ENCODE results near the gene TSPAN14.
"Not testable (repeated sequence)": the region's sequence is repeated elsewhere in the genome, so short reads cannot be mapped to it uniquely, and the experiment has no call there.

TSPAN14 gene

GRCh38 chr10:80472234-80473095, 18.4 kb downstream of the TSPAN14 start:
- peak; percentile 54 for DNase-seq

DNA sequence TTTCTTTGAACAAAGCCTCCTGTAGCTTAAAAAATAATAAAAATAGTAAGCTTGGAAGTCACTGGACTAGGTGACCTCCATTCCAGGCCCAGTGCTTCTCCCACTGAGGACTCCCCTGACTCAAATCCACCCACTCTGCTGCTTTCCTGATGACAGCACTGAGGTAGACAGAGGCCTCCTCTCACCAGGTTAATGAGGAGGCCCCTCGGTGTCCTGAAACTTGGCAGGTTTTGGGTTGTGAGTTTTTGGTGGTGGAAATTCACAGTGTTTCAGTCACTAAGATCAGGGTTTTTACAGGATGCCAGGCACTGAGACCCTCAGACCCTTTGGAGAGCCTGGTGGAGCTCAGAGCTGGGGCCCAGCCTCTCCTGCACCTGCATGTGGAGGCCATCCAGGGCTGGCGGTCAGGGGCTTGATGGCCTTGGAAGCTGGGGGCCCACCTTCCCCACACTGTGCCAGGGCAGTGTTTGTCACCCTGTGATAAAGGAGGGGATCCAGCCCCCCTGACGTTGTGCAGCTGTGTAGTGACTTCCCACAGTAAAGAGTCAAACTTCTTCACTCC, 19.1 kb downstream of the TSPAN14 start:
- DNase-seq = peak; percentile 68

DNA sequence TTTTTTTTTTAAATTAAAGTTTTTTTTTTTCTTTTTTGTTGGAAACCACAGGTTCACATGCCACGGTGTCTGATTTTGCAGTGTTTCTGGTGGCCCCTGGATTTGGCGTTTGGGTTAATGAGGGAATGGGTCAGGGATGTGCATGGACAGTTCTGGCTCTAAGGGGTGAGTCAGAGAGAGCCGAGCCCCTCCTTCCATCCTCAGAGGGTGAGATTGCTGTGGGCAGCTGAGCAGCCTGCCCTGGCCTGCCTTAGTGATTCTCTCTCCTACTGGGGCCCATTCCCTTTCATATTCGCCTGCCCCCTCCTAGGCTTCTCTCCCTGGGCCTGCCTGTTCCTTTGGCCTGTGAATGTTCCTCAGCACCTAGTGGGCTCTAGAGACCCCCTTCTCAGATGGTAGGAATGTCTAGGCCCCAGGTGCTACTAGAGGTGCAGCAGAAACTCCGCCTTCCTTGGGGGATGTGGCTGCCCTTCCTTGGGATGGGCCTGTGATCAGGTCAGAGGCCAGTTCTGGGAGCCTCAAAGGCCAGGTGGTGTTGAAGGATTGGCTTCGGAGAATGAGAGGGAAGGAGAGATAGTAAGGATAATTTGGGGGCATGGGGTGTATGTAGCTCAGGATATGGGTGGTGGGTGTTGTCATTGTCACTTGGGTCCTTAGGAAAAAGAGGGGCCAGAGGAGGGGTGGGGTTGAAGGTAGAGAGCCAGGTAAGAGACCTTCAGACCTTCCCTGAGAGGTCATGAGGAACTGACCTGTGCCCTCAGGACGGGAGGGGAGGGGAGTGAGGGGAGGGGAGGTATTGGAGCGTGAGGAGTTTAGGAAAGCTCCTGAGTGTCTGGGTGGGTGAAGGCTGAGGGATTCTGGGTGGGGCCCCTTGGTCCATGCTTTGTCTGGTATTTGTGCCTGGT, 19.8 kb downstream of the TSPAN14 start:
- peak; percentile 59 for DNase-seq

- DNase-seq = peak; percentile 49
Observed at GRCh38 chr10:80474597-80474910, 20.4 kb downstream of the TSPAN14 start.

- peak; percentile 55 for DNase-seq
Observed at GRCh38 chr10:80474941-80475340, 20.8 kb downstream of the TSPAN14 start.

- peak; percentile 52 for DNase-seq
Observed at GRCh38 chr10:80475641-80476040, 21.5 kb downstream of the TSPAN14 start.

GRCh38 chr10:80476685-80477084, 22.6 kb downstream of the TSPAN14 start:
- peak; percentile 47 for DNase-seq

GRCh38 chr10:80477813-80478212, 23.7 kb downstream of the TSPAN14 start:
- DNase-seq = peak; percentile 50

- DNase-seq = not testable (repeated sequence)
Observed at GRCh38 chr10:80480373-80480772, 26.3 kb downstream of the TSPAN14 start.

GRCh38 chr10:80480852-80481251, 26.7 kb downstream of the TSPAN14 start:
- DNase-seq = peak; percentile 24

DNA sequence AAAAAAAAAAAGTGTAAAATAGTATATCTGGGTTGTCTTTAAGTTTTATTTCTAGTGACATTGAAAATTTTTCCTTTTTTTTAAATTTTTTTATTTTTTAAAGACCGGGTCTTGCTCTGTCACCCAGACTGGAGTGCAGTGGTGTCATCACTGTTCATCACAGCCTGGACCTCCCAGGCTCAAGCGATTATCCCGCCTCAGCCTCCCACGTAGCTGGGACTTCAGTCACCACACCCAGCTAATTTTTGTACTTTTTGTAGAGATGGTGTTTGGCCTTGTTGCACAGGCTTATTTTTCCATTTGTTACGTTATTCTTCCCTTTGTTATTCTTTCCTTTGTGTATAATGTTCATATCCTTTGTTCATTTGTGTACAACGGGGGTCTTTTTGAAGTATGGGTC, 30.1 kb downstream of the TSPAN14 start:
- DNase-seq = no peak

DNA sequence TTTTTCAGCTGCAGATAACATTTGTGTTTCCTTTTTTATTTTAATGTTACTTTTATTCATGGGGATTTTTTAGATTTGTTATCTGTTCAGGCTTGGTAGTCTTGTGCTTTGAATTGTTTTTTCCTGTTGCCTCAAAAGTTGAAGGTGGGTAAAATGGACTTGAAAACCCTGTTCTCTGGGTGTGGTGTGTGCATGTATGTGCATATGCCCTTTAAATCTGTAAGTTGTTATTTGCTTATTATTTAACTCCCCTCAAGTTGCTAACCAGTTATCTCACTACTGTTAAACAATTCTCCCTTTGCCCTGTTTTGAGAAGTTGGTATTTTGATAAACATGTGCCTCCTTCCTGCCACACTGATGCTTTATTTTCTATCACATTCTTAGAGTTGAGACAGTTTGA, 30.6 kb downstream of the TSPAN14 start:
- DNase-seq = no peak

DNA sequence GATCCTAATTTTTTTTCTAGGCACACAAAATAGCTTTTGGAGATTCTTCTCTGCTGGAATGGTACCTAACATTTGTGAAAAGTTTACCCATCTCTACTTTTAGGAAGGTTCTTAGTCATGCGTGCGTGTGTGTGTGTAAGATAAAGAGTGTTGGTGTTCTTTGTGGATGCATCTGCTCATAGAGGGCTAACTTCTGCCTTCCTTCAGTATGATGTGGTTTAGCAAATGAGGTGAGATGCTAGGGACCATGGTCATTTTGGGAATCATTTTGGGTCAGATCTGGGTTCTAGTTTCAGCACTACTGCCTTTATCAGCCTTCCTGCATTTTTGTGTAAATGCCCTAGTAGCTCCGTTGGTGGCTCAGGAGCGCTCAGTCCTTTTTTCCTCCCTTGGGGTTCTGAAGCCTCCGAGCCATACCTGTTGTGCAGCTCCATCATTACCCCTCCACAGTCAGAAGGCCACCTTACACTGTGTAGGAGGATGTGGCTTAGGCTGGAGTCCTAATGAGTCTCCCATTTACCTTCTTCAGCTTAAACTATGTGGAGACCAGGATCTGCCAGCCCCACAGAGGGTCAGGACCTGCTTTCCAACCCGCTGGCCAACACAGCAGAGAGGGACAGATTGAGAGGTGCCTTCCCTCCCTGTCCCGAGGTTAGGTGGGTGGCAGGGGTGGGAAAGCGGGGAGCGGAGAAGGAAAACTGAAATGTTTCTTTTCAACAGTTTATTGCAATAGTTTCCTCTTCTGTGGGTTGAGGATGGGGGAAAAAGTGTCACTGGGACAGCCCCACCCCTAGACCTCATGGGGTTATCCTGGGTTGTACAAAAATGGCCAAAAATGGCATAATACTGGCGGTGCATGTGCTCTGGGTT, 31.2 kb downstream of the TSPAN14 start:
- peak; percentile 72 for DNase-seq

DNA sequence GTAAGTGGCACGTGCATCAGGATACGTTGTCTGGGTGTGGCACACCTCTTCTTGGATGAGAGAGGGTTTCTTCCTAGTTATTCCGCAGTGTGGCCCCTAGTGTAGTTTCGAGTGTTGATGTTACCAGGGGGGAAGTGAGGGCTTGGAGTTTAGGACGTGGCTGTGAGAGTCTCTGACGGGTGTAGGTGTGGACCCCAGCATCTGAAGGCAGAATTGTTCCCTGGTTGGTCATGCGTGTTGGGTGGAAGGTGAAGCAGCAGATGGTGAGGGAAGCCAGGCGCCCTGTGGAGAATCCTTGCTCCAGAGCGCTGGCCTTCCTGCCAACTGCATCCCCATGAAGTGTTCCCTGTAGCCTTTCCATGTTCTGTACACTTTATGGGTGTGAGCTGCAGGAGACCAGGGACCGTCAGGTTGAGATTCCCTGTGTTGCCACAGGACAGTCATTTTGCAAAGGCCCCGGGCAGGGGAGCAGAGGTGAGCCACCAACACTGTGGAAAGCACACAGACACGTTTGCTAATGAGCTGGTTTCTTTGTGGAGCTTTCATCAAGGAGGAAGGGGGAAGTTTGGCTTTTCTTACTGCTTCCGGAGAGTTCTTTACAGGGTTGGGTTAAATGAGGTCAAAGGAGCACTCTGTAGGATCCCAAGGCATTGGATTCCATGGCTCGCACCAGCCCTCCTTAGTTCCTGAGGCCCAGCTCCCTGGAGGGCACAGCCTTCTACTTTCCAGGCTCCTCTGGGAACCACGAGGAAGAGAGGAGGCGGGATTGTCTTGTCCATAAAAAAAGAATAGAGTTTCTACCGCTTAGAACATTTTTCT, 32.0 kb downstream of the TSPAN14 start:
- DNase-seq = no peak

- DNase-seq = no peak
Observed at GRCh38 chr10:80486785-80487420, 32.8 kb downstream of the TSPAN14 start.

DNA sequence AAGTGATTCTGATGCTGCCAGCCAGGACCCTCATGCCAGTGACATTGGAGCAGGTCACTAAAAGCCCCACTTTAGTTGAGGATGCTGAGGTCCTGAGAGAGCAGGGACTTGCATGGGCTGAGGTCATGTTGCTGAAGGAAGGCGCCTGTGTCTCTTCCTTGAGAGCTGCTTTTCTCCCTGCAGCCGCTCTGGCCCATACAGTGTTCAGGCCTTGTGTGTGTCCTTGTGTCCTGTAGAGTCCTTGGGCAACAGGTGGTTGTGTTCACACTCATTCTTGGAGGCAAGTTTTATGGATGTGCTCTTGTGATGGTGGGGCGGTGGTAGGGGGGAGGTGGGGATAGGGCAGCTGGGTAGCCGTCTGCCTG, 33.3 kb downstream of the TSPAN14 start:
- DNase-seq = no peak

GRCh38 chr10:80487791-80488538, 33.9 kb downstream of the TSPAN14 start:
- DNase-seq = peak; percentile 81

DNA sequence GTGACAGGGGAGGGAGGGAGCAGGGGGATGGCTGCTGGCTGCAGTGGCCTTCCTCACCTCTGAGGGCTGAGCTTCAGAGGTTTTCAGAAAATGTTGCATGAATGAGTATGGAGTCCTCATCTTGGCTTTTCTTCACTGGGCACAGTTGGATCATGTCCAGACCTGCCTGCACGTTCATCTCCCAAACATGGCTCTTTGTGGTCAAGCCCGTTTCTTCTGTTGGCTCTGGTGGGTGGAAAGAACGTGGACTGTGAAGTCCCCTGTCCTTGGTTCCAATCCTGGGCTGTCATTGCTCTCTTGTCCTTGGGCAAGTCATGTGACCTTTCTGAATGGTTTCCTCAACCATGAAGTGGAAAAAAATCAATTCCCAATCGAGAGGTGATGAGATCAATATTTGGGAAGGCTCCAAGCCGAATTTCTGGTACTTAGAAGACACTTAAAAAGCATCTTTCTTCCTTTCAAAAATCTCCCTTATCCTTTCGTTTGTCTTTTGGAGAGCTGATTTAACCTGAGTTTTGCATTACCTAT, 34.5 kb downstream of the TSPAN14 start:
- DNase-seq = peak; percentile 54

DNA sequence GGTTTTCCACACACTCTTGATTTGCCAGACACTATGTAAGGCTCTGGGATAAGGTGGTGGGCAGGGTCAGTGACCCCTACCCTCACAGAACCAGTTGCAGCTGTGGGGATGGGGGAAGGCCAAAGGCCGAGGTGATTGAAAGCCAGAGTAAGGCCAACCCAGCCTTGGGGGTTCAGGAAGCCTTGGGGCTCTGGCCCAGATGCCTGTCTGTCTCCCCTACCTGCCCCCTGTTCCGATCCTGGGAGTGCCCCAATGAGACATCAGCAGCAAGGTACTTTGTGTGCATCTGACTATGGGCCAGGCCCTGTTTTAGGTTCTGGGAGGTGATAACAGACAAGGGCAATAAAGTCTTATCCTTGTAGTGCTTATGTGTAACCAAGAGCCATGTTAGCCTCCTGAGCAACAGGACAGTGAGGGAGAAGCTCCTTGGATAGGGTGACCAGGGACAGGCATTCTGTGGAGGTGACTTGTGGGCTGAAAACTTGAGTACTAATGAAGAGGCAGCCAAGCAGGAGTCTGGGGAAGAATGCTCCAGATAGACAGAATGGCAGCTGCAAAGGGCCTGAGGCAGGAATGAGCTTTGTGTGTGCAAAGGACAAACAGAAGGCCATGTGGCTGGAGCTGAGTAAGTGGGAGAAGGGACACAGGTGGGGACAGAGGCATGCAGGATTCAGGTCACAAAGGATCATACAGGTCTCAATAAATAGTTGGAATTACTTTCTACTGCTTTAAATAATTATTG, 35.4 kb downstream of the TSPAN14 start:
- DNase-seq = peak; percentile 57

Data from activated CD8-positive, alpha-beta memory T cell treated with anti-CD3 and anti-CD28 coated beads for 24 hours (primary cell).